PC-3 (cell line): ENCODE data around the gene NUDT16. TPM values are rescaled to one million over a fixed set of nuclear protein-coding genes. Genes with fewer than 3 reads are reported as not detected.
A peak's percentile ranks its signal among the peaks of the same experiment; 100 is the strongest.
"Not testable (repeated sequence)": the region's sequence is repeated elsewhere in the genome, so short reads cannot be mapped to it uniquely, and the experiment has no call there.

Experiments
- ATAC-seq: fragments of 200-7000 bp; cut with Tn5 transposase; 2 replicates; pipeline ENCODE4 v1.9.1; 2020; ENCODE audit warnings: mild to moderate bottlenecking, moderate library complexity
- BruUV-seq: library from RNA; stranded (reverse); fragments of 400-500 nt; replicated peaks from 2 replicates; lab custom pipeline; 2021; lab: Mats Ljungman, UMichigan
- CTCF ChIA-PET: fragments of 300-600 bp; sonication (Branson Sonifier 250); formaldehyde crosslinking; loops from one replicate; lab custom pipeline; 2022; ENCODE audit warnings: antibody characterized with exemption; lab: Charles Lee
- POLR2A ChIA-PET: fragments of 300-600 bp; sonication (Branson Sonifier 250); formaldehyde crosslinking; loops from one replicate; lab custom pipeline; 2022; ENCODE audit warnings: antibody characterized with exemption; ENCODE audit not compliant: unreplicated experiment; lab: Charles Lee
- DNase-seq: peaks from one replicate; pipeline ENCODE4 v3.0.0-alpha.2; 2015
- H2AFZ ChIP-seq: fragments of 300-600 bp; sonication (generic); 2 replicates; pipeline ENCODE4 v1.6.0; 2016; ENCODE audit warnings: antibody characterized with exemption, low read length
- H3F3A ChIP-seq: fragments of 300-600 bp; sonication (generic); one replicate; pipeline ENCODE4 v1.6.0; 2017; ENCODE audit warnings: antibody characterized with exemption, low read length, control low read depth, mild to moderate bottlenecking; ENCODE audit not compliant: unreplicated experiment
- H3K27ac ChIP-seq: fragments of 300-600 bp; sonication (generic); 2 replicates; pipeline ENCODE4 v1.5.1; 2016; ENCODE audit warnings: mild to moderate bottlenecking, low read length
- H3K27me3 ChIP-seq: fragments of 300-600 bp; sonication (generic); 2 replicates; pipeline ENCODE4 v1.6.1; 2016; ENCODE audit warnings: low read length, mixed read lengths
- H3K36me3 ChIP-seq: fragments of 300-600 bp; sonication (generic); 2 replicates; pipeline ENCODE4 v1.6.1; 2016; ENCODE audit warnings: low read depth, mixed run types, low read length, mixed read lengths
- H3K4me1 ChIP-seq: fragments of 300-600 bp; sonication (generic); 2 replicates; pipeline ENCODE4 v1.5.1; 2016; ENCODE audit warnings: low read length; ENCODE audit not compliant: insufficient read depth
- H3K4me2 ChIP-seq: fragments of 300-600 bp; sonication (generic); 2 replicates; pipeline ENCODE4 v1.6.0; 2016; ENCODE audit warnings: low read length
- H3K4me3 ChIP-seq: fragments of 300-600 bp; sonication (generic); 2 replicates; pipeline ENCODE4 v1.5.1; 2016; ENCODE audit warnings: mild to moderate bottlenecking, low read length, mixed read lengths
- H3K79me2 ChIP-seq: fragments of 300-600 bp; sonication (generic); 2 replicates; pipeline ENCODE4 v1.6.1; 2017; ENCODE audit warnings: low read length, mixed read lengths
- H3K9ac ChIP-seq: fragments of 300-600 bp; sonication (generic); 2 replicates; pipeline ENCODE4 v1.6.0; 2016; ENCODE audit warnings: mild to moderate bottlenecking, low read length
- H3K9me2 ChIP-seq: fragments of 300-600 bp; sonication (generic); replicated peaks from 2 replicates; pipeline ENCODE4 v1.6.1; 2016; ENCODE audit warnings: mixed run types, low read length, mixed read lengths
- H3K9me3 ChIP-seq: fragments of 300-600 bp; sonication (generic); 2 replicates; pipeline ENCODE4 v1.6.1; 2016; ENCODE audit warnings: low read length, mixed read lengths
- H4K20me1 ChIP-seq: fragments of 300-600 bp; sonication (generic); 2 replicates; pipeline ENCODE4 v1.6.1; 2016; ENCODE audit warnings: low read length, mixed read lengths
- EZH2 ChIP-seq: fragments of 300-600 bp; sonication (generic); IDR thresholded peaks from one replicate; pipeline ENCODE4 v1.6.1; 2017; ENCODE audit warnings: antibody characterized with exemption, mild to moderate bottlenecking, low read length; ENCODE audit not compliant: unreplicated experiment
- EZH2phosphoT487 ChIP-seq: fragments of 300-600 bp; sonication (generic); IDR thresholded peaks from 2 replicates; pipeline ENCODE4 v1.6.1; 2018; ENCODE audit warnings: mild to moderate bottlenecking, antibody characterized with exemption, low read length, borderline replicate concordance
- intact Hi-C: fragments of 100-400 bp; cut with micrococcal nuclease; formaldehyde crosslinking; loops from 2 replicates; pipeline ENCODE4 v1.9.0; 2023
- total RNA-seq: library from RNA; depleted of rRNA; stranded (reverse); fragments of >200 nt; gene quantifications from 2 replicates; pipeline ENCODE4 v1.2.3, GENCODE V29; 2014
- TF ChIP-seq, protein P1 (sequence below): fragments of 300-600 bp; sonication (generic); conservative IDR thresholded peaks from 2 replicates; pipeline ENCODE4 v1.5.1; 2017; ENCODE audit warnings: antibody characterized with exemption, low read depth, mild to moderate bottlenecking, low read length

The NUDT16 gene
- total RNA-seq, 1 experiment from 2014 or later: 7.9 TPM

DNA sequence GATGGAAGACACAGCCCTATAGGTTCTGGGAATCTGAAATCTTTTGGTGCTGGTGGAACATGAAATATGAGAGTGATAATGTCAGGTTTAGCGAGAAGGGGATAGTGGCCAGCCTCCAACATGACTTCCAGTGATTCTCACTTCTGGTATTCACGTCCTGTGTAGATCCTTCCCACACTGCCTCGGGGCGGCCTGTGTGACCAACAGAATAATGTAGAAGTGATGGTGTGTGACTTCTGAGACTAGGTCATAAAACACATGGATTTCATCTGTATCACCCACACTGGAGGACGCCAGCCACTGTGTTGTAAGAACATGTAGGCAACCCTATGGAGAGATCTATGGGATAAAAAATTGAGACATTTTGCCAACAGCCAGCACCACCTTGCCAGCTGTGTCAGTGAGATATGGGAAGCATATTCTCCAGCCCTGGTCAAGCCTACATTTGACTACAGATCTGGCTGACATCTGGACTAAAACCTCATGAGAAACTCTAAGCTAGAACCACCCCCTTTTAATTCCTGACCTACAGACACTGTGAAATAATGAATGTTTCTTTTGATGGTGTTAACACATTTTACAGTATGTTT is 25.5 kb upstream of the NUDT16 start:
- no peak overlapping the region for H2AFZ ChIP-seq

DNA sequence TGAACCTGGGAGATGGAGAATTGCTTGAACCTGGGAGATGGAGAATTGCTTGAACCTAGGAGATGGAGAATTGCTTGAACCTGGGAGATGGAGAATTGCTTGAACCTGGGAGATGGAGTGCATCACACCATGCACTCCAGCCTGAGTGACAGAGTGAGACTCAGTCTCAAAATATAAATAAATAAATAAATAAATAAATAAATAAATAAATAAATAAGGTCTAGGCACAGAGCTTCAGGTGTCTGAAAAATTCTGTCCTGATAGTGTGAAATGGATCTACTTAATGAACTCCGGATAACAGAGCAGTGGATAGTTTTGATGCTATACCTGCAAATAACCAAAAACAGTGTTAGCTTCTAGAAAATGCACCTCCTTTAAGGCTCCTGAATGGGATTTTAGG is 24.3 kb upstream of the NUDT16 start:
- H2AFZ ChIP-seq: no peak overlapping the region
- DNase-seq (no peak), ATAC-seq (no peak)
- no peaks in the 10 kb centered on the region for H3F3A ChIP-seq
- ChIA-PET POLR2A (interaction anchor here (0.5 kb wide), 1 partner anchor 609 kb away, joined by 9 read pairs; no protein-coding TSS in a partner anchor), CTCF (no interaction called here)
- intact Hi-C loops: no loop called here
- no peak overlapping the region for H3K4me2 ChIP-seq
- no TSS peak for BruUV-seq
- no peaks in the 10 kb centered on the region for H3K27me3 ChIP-seq
- no peaks in the 10 kb centered on the region for H4K20me1 ChIP-seq
- H3K36me3 ChIP-seq: no peaks in the 10 kb centered on the region
- no peak for TF ChIP-seq EZH2
- TF ChIP-seq, protein P1, sequence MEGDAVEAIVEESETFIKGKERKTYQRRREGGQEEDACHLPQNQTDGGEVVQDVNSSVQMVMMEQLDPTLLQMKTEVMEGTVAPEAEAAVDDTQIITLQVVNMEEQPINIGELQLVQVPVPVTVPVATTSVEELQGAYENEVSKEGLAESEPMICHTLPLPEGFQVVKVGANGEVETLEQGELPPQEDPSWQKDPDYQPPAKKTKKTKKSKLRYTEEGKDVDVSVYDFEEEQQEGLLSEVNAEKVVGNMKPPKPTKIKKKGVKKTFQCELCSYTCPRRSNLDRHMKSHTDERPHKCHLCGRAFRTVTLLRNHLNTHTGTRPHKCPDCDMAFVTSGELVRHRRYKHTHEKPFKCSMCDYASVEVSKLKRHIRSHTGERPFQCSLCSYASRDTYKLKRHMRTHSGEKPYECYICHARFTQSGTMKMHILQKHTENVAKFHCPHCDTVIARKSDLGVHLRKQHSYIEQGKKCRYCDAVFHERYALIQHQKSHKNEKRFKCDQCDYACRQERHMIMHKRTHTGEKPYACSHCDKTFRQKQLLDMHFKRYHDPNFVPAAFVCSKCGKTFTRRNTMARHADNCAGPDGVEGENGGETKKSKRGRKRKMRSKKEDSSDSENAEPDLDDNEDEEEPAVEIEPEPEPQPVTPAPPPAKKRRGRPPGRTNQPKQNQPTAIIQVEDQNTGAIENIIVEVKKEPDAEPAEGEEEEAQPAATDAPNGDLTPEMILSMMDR: no peak
- TF ChIP-seq EZH2phosphoT487: no peak
- peaks cover 30% of the 10 kb centered on the region for H3K4me1 ChIP-seq
- H3K4me3 ChIP-seq: no peak overlapping the region
- no peaks in the 10 kb centered on the region for H3K9me2 ChIP-seq
- peaks cover 2% of the 10 kb centered on the region; the same call in 1 of the 2 replicates for H3K79me2 ChIP-seq
- H3K9ac ChIP-seq: no peak overlapping the region
- no peaks in the 10 kb centered on the region for H3K9me3 ChIP-seq
- H3K27ac ChIP-seq: no peak overlapping the region

More for the DNA sequence above, 25.5 kb upstream of the NUDT16 start:
- no peaks in the 10 kb centered on the region for H3K9me2 ChIP-seq
- DNase-seq: peak; percentile 49
- no peak for ATAC-seq
- H3K4me1 ChIP-seq: peaks cover 32% of the 10 kb centered on the region
- H4K20me1 ChIP-seq: no peaks in the 10 kb centered on the region
- H3K9me3 ChIP-seq: no peaks in the 10 kb centered on the region
- H3K4me2 ChIP-seq: no peak overlapping the region
- no peaks in the 10 kb centered on the region for H3K27me3 ChIP-seq
- TF ChIP-seq EZH2phosphoT487 (no peak), EZH2 (no peak)
- TF ChIP-seq, protein P1: no peak
- POLR2A ChIA-PET: no interaction called here
- H3K4me3 ChIP-seq: no peak overlapping the region
- H3K36me3 ChIP-seq: no peaks in the 10 kb centered on the region
- H3F3A ChIP-seq: no peaks in the 10 kb centered on the region
- no peak overlapping the region for H3K27ac ChIP-seq
- no peaks in the 10 kb centered on the region for H3K79me2 ChIP-seq
- CTCF ChIA-PET: no interaction called here
- intact Hi-C loops: no loop called here
- no TSS peak for BruUV-seq
- H3K9ac ChIP-seq: no peak overlapping the region

DNA sequence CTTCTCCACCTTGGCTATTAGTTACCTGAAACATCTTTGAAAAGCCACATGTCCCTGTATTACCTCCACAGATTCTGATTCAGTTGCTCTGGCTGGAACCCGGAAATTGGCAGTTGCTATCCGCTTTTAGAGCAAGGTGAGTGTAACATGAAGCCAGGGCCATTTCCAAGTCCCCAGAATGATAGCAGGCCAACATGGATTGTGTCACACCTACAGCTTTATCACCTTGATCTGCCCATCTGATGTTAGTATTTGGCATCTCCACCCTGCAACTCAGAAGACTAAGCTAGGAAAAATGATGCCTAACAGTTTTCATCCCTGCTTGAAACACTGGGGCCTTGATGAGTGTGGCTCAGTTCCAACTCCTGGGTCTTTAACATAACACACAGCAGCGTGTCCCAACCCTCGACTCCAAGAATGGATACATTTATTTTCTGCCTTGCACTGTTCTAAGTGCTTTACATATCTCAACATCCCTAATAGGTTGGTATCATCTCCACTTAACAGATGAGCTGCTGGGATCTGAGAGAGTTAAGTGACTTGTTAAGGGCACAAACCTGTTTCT is 21.3 kb upstream of the NUDT16 start:
- TF ChIP-seq EZH2 (no peak), EZH2phosphoT487 (no peak)
- TF ChIP-seq, protein P1: no peak
- DNase-seq (no peak), ATAC-seq (no peak)
- ChIA-PET CTCF (no interaction called here), POLR2A (no interaction called here)
- Histone ChIP-seq H3K4me2 (no peak overlapping the region), H3K79me2 (peaks cover 13% of the 10 kb centered on the region), H2AFZ (no peak overlapping the region), H3F3A (no peaks in the 10 kb centered on the region), H3K4me3 (no peak overlapping the region), H3K27me3 (no peaks in the 10 kb centered on the region), H3K9ac (no peak overlapping the region), H3K9me3 (no peaks in the 10 kb centered on the region), H3K9me2 (no peaks in the 10 kb centered on the region), H3K27ac (no peak overlapping the region), H3K36me3 (no peaks in the 10 kb centered on the region), H4K20me1 (no peaks in the 10 kb centered on the region), H3K4me1 (peaks cover 19% of the 10 kb centered on the region)
- BruUV-seq: no TSS peak
- intact Hi-C loops: no loop called here

DNA sequence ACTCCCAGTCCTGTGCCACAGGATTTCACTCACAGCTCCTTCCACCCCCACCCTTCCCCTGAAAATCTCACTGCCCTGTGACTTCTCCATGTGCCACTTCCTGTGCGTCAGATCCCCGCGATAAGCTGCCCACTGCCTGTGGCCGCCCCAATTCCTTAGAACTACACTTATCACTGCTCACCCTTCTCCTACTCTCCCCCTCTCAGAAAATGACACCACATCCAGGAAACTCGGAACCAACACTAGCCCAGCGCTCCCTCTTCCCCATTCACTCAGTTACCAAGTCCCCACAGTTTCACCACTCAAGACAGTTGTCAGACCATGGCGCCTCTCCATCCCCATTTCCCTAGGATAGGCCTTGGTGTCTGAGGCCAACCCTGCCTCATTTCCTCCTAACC is 20.5 kb upstream of the NUDT16 start:
- peaks cover 13% of the 10 kb centered on the region for H3K79me2 ChIP-seq
- CTCF ChIA-PET, DNase-seq, H3K36me3 ChIP-seq, H2AFZ ChIP-seq, H3K27me3 ChIP-seq, H3K9ac ChIP-seq, ATAC-seq, H3K9me2 ChIP-seq, H4K20me1 ChIP-seq, H3F3A ChIP-seq, H3K9me3 ChIP-seq, H3K27ac ChIP-seq: not testable (repeated sequence)
- POLR2A ChIA-PET: interaction anchor here (0.5 kb wide), 1 partner anchor 332 kb away, joined by 3 read pairs; no protein-coding TSS in a partner anchor
- intact Hi-C loops: loop anchor here (1.0 kb wide), 1 partner anchor 8 kb away; no protein-coding TSS in a partner anchor
- peak overlapping the region; percentile 83 for H3K4me2 ChIP-seq
- peak overlapping the region; percentile 69; the same call in 1 of the 2 replicates for H3K4me3 ChIP-seq
- peaks cover 13% of the 10 kb centered on the region for H3K4me1 ChIP-seq
- TSS peak; percentile 47 for BruUV-seq
